Fibroblast of lung (primary cell): ENCODE results near the gene RASA3.

Experiments
- CTCF ChIP-seq, 2 donors: IDR thresholded peaks in 1 of 2; conservative IDR thresholded peaks in 1 of 2; 1 replicate in 1 of 2; 2 replicates in 1 of 2; pipeline ENCODE4 v1.5.1; 2011 to 2012; ENCODE audit warnings: low read length in 2 of 2, control low read depth in 1 of 2, inconsistent platforms in 1 of 2, low read depth in 1 of 2, mild to moderate bottlenecking in 1 of 2
- EZH2 ChIP-seq: IDR thresholded peaks from 2 replicates; pipeline ENCODE4 v1.5.1; 2012; ENCODE audit warnings: low read length, control low read depth, mild to moderate bottlenecking; ENCODE audit errors: missing control alignments

DNA sequence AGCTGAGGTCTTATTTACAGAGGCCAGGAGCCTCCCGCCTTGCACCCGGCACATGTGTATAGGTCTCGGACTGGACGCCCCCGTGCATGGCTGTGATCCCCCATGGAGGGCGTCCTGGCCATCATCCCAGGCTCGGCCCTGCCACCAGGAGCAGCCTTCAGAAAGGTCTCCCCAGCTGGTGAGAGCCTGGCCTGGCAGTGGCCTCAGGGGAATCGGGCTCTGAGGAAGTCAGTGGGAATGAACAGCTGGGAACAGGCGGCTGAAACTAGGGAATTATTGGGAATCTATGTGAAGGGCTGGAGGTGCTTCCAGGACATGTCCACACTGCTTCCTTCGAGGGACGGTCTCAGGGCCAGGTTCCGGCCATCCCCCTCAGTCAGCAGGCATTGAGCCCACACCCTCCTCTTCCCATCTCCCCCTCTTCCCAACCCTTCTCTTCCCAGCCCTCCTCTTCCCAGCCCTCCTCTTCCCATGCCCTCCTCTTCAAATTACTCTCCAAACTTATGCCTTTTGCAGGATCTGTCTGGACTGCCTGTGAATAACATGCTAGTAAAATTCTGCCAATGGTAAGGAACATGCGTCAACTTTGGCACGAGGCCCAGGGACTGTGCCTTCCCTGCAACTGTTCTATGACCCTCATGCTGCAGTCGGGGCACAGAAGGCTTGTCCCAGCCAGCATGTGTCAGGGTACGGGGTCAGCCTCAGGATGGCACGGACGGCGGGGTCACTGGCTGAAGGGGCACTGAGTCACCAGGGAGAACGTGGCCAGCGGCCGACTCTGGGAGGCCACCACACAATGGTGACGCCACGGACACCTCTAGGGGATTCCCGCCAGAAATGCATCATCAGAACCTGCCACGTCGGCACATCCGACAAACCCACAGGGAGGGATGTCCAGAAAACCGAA lies 134.3 kb downstream of the RASA3 start:
- TF ChIP-seq CTCF (conservative IDR thresholded peaks at IDR 0.05 in 1 of 2, IDR thresholded peaks at IDR 0.05 in 1 of 2; ENCODE audit: low read depth in 1 of 2, low read length in 2 of 2), result no peak
- TF ChIP-seq EZH2, result no peak
